Upper lobe of left lung (tissue), 6 donors: Measurements from ENCODE around the gene SPIRE2. TPM values are rescaled to one million over a fixed set of nuclear protein-coding genes. Genes with fewer than 3 reads are reported as not detected.

Source experiments
- ATAC-seq, 2 donors: fragments of 200-7000 bp; cut with Tn5 transposase; one replicate each; pipeline ENCODE4 v1.9.1; 2022; ENCODE audit warnings: mild to moderate bottlenecking in 2 of 2, moderate library complexity in 2 of 2; ENCODE audit not compliant: low FRiP score in 2 of 2
- DNase-seq, 2 donors: peaks; one replicate each; pipeline ENCODE4 v3.0.0-alpha.2; 2019 to 2020
- H3K27ac ChIP-seq, 4 donors: fragments of 200-600 bp; sonication (generic); one replicate each; pipeline ENCODE4 v1.5.1; 2016 to 2019
- H3K27me3 ChIP-seq, 4 donors: fragments of 200-600 bp; sonication (generic); one replicate each; pipeline ENCODE4 v1.5.1; 2017 to 2019
- H3K36me3 ChIP-seq, 4 donors: fragments of 200-600 bp; sonication (generic); one replicate each; pipeline ENCODE4 v1.5.1; 2016 to 2019
- H3K4me1 ChIP-seq, 4 donors: fragments of 200-600 bp; sonication (generic); one replicate each; pipeline ENCODE4 v1.5.1; 2018 to 2019
- H3K4me3 ChIP-seq, 4 donors: fragments of 200-600 bp; sonication (generic); one replicate each; pipeline ENCODE4 v1.5.1; 2017 to 2019; ENCODE audit warnings: mild to moderate bottlenecking in 2 of 4, moderate library complexity in 1 of 4
- H3K9me3 ChIP-seq, 4 donors: fragments of 200-600 bp; sonication (generic); one replicate each; pipeline ENCODE4 v1.5.1; 2018 to 2019
- CTCF ChIP-seq, 6 experiments: fragments of 450-650 bp in 4 of 6; fragments of 200-600 bp in 2 of 6; sonication (generic) in 2 of 6; IDR thresholded peaks; one replicate each; pipeline ENCODE4 v1.5.1; 2016 to 2019; ENCODE audit warnings: antibody characterized with exemption in 6 of 6
- EP300 ChIP-seq, 4 donors: sonication (generic); formaldehyde crosslinking; IDR thresholded peaks; one replicate each; pipeline ENCODE4 v1.5.1; 2017; ENCODE audit warnings: antibody characterized with exemption in 4 of 4, control low read depth in 2 of 4
- POLR2A ChIP-seq, 4 donors: fragments of 450-650 bp; IDR thresholded peaks; one replicate each; pipeline ENCODE4 v1.5.1; 2016 to 2017; ENCODE audit warnings: antibody characterized with exemption in 4 of 4, mild to moderate bottlenecking in 2 of 4
- POLR2AphosphoS5 ChIP-seq, 2 donors: sonication (generic); formaldehyde crosslinking; IDR thresholded peaks; one replicate each; pipeline ENCODE4 v1.5.1; 2017; ENCODE audit warnings: antibody characterized with exemption in 2 of 2
- WGBS, 2 donors: methylation state at CpG; one replicate each; pipeline ENCODE4 v1.1.5; 2017 to 2018; 5-methylcytosine and 5-hydroxymethylcytosine counted together
- total RNA-seq, 6 donors: library from RNA; depleted of rRNA in 4 of 6; stranded (reverse); fragments of >200 nt in 4 of 6; gene quantifications; one replicate each; pipeline versions ENCODE4 v1.1.0 to v1.2.1, GENCODE V29; 2016 to 2021
- donor health status: DM: no; HTN: no; CAD: no; lungs with moderate emphysema.
- donor health status: DM: no; HTN: yes; CAD: no; lungs with severe emphysema.

SPIRE2 gene
- total RNA-seq, 6 donors from 2014 or later: 6.1 to 52.4 (median 14.7) TPM

- peak overlapping the region in 2 of 4 donors; percentile 16 to 21 for H3K4me3 ChIP-seq
- DNase-seq (peak in 1 of 2 donors; percentile 64), ATAC-seq (peak in 1 of 2 donors; percentile 60)
- H3K36me3 ChIP-seq: no peaks in the 10 kb centered on the region
- H3K27me3 ChIP-seq: no peaks in the 10 kb centered on the region
- TF ChIP-seq EP300 (IDR thresholded peaks at IDR 0.05) (peak in 1 of 4 donors; percentile 45), CTCF (IDR thresholded peaks at IDR 0.05) (no peak), POLR2A (IDR thresholded peaks at IDR 0.05) (peak in 2 of 4 donors; percentile 13 to 43), POLR2AphosphoS5 (IDR thresholded peaks at IDR 0.05) (peak in 1 of 2 donors; percentile 53)
- WGBS, 2 donors: 36 to 41% methylated on average over 11 to 21 of the region's 21 CpGs
- H3K9me3 ChIP-seq: peaks cover 0 to 8% (median 6%) of the 10 kb centered on the region in 4 donors
- peaks cover 16 to 26% (median 21%) of the 10 kb centered on the region in 4 donors for H3K4me1 ChIP-seq
- H3K27ac ChIP-seq: peak overlapping the region; percentile 74 to 85 (median 78)
Measured at GRCh38 chr16:89863741-89864526, 35.7 kb downstream of the SPIRE2 start.

- 69 to 74% methylated on average over 5 of the region's 5 CpGs for WGBS, 2 donors
- H3K4me3 ChIP-seq: peak overlapping the region in 1 of 4 donors; percentile 8
Measured at GRCh38 chr16:89864527-89864820, 36.2 kb downstream of the SPIRE2 start.

GRCh38 chr16:89867918-89868317 is 39.6 kb downstream of the SPIRE2 start:
- Histone ChIP-seq H3K27ac (no peak overlapping the region), H3K4me3 (no peak overlapping the region), H3K9me3 (peaks cover 0 to 8% (median 6%) of the 10 kb centered on the region in 4 donors), H3K27me3 (no peaks in the 10 kb centered on the region), H3K4me1 (peaks cover 21 to 26% (median 25%) of the 10 kb centered on the region in 4 donors), H3K36me3 (no peaks in the 10 kb centered on the region)
- ATAC-seq (no peak), DNase-seq (no peak)
- 83 to 92% methylated on average over 5 of the region's 5 CpGs for WGBS, 2 donors
- TF ChIP-seq EP300 (IDR thresholded peaks at IDR 0.05) (no peak), POLR2A (IDR thresholded peaks at IDR 0.05) (no peak), POLR2AphosphoS5 (IDR thresholded peaks at IDR 0.05) (no peak), CTCF (IDR thresholded peaks at IDR 0.05) (no peak)

More at GRCh38 chr16:89864527-89864820, 36.2 kb downstream of the SPIRE2 start:
- Histone ChIP-seq H3K27me3 (no peaks in the 10 kb centered on the region), H3K27ac (peak overlapping the region; percentile 74 to 85 (median 78)), H3K36me3 (no peaks in the 10 kb centered on the region), H3K9me3 (peaks cover 0 to 8% (median 6%) of the 10 kb centered on the region in 4 donors), H3K4me1 (peaks cover 16 to 26% (median 21%) of the 10 kb centered on the region in 4 donors)
- DNase-seq: no peak
- no peak for ATAC-seq
- TF ChIP-seq CTCF (IDR thresholded peaks at IDR 0.05) (no peak), POLR2A (IDR thresholded peaks at IDR 0.05) (no peak), POLR2AphosphoS5 (IDR thresholded peaks at IDR 0.05) (no peak), EP300 (IDR thresholded peaks at IDR 0.05) (no peak)

GRCh38 chr16:89869911-89870310 is 41.6 kb downstream of the SPIRE2 start:
- no peaks in the 10 kb centered on the region for H3K27me3 ChIP-seq
- no peak overlapping the region for H3K4me3 ChIP-seq
- 88 to 92% methylated on average over 12 of the region's 12 CpGs for WGBS, 2 donors
- no peak for DNase-seq
- no peak for TF ChIP-seq EP300 (IDR thresholded peaks at IDR 0.05)
- TF ChIP-seq CTCF (IDR thresholded peaks at IDR 0.05): no peak
- TF ChIP-seq POLR2A (IDR thresholded peaks at IDR 0.05): no peak
- no peak for TF ChIP-seq POLR2AphosphoS5 (IDR thresholded peaks at IDR 0.05)
- no peak overlapping the region for H3K27ac ChIP-seq
- no peak for ATAC-seq
- peaks cover 0 to 2% (median 1%) of the 10 kb centered on the region in 4 donors for H3K36me3 ChIP-seq
- peaks cover 14 to 18% (median 16%) of the 10 kb centered on the region in 4 donors for H3K4me1 ChIP-seq
- peaks cover 0 to 8% (median 6%) of the 10 kb centered on the region in 4 donors for H3K9me3 ChIP-seq
